Stimulated activated CD8-positive, alpha-beta memory T cell treated with anti-CD3 and anti-CD28 coated beads, Interleukin-15, amount 100 ng/mL, for 1 hour (primary cell): Measurements from ENCODE around the gene TM7SF3.
"Not testable (repeated sequence)": the region's sequence is repeated elsewhere in the genome, so short reads cannot be mapped to it uniquely, and the experiment has no call there.

ENCODE experiments used
- DNase-seq: peaks from one replicate; pipeline ENCODE4 v3.0.0-alpha.2; 2020; ENCODE audit warnings: low read depth

TM7SF3 gene

DNA sequence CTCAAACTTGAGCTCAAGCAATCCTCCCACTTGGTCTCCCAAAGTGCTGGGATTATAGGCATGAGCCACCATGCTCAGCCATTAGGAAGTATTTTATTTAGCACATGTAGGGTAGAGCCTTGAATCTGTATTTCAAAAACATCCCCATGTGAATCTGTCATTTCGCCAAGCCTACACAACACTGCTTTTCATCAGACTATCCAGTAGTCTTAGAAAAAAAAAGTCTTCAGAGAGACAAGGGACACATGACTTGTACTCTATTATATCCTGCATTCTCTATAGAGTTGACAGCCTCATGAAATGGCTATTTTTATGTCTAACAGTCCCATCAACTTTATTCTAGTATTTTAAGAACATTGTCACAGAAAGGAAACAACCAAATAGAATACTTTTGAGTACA, 35.4 kb downstream of the TM7SF3 start:
- no peak for DNase-seq

GRCh38 chr12:26976687-26977086, 37.5 kb downstream of the TM7SF3 start:
- DNase-seq: no peak

GRCh38 chr12:26971963-26972362, 42.2 kb downstream of the TM7SF3 start:
- DNase-seq: peak; percentile 15

- DNase-seq: no peak
These were observed 44.0 kb downstream of the TM7SF3 start for GRCh38 chr12:26970136-26970535.

DNA sequence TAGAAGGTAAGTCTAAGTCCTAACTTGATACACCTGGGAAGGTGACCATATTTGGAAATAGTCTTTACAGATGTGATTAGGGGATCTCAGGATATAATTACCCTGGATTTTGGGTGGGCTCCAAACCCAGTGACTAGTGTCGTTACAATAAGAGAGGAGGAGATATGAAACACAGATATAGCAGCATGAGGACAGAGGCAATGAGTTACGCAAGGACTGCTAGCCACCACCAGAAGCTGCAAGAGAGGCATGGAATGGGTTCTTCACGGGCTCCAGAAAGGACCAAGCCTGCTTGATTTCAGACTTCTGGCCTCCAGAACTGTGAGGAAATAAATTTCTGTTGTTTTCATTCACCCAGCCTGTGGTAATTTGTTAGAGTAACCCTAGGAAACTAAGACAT, 47.3 kb downstream of the TM7SF3 start:
- no peak for DNase-seq

DNA sequence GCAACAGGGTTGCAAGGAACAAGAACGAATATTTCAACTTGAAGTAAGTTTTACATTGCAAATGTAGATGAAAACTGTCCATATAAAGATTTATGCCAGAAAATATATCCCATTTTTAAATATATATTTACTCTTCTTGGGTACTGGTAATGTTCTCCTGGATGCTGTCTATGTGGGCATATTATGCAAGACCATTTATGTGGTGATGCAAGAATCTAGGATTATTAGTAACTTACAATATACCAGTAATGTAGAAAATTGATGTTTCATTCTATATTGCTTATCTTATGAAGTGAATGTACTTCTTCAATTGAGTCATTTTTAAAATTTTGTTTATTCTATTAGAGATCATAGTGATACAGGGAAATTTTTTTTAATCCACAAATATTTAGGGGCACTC, 50.8 kb downstream of the TM7SF3 start:
- DNase-seq: no peak

DNA sequence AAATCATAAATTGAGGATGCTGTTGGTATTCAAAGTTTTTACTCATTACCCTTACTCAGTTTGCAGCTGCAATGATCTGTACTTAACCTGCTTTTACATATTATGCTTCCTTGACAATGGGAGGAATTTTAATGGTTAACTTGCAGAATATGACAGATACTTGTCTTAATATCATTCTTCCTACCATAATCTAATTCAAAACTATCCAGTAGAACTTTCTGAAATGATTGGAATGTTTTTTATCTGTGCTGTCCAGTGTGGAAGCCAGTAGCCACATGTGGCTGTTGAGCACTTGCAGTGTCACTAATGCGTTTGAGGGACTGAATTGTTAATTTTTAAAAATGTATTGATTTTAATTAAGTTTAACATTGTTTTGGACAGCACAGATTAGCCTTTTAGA, 52.4 kb downstream of the TM7SF3 start:
- DNase-seq: no peak

- not testable (repeated sequence) for DNase-seq
These were observed 52.8 kb downstream of the TM7SF3 start for GRCh38 chr12:26961391-26961790.

DNA sequence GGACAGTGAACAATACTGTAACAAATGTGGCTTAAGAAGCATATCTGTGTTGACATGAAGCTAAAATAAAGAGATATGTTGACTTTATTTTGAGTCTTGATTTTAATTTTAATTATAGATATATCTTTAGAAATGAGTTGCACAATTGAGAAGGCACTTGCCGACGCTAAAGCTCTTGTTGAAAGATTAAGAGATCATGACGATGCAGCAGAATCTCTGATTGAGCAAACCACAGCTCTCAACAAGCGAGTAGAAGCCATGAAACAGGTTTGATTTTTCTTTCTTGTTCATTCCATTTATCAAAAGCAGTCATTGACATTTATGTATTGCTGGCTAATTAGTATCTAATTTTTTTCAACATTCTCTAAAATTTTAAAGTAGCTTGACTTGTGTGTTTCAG, 60.2 kb downstream of the TM7SF3 start:
- no peak for DNase-seq

- DNase-seq: no peak
These were observed 60.7 kb downstream of the TM7SF3 start for GRCh38 chr12:26953447-26953846.

DNA sequence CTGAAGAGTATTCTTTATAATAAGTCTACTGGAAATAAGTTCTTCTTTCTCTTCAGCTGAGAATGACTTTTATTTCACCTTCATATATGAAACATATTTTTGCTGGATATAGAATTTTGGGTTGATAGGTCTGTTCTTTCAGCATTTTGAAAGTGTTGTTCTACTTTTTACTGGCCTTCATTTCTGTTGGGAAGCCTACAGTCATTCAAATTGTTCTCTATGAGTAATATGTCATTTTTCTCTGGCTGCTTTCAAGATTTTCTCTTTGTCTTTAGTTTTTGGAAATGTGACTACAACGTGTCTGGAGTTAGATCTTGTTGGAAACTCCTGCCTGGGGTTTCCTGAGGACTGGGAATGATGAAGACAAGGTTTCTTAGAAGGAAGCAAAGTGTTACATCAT, 65.9 kb downstream of the TM7SF3 start:
- no peak for DNase-seq

- no peak for DNase-seq
These were observed 73.0 kb downstream of the TM7SF3 start for GRCh38 chr12:26941215-26941594.

- no peak for DNase-seq
These were observed 73.5 kb downstream of the TM7SF3 start for GRCh38 chr12:26940516-26941214.

GRCh38 chr12:26939953-26940352, 74.2 kb downstream of the TM7SF3 start:
- no peak for DNase-seq

GRCh38 chr12:26939192-26939832, 74.9 kb downstream of the TM7SF3 start:
- DNase-seq: no peak

DNA sequence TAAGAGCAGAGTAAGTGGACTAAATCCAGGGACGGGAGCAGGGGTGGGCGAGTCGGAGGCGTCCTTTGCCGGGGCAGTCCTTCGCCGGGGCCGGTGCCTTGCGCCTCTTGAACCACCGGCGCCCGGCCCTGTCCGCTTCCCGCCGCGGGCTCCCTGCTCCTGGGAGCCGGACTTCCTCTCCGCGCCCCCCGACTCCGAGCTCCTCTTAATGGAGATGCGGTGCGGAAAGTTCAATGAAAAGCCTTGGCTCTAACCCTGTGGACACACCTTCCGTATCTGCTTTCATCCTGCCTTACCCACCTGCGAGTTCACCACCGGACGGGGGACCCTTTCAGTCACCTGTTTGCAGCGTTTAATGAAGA, 75.5 kb downstream of the TM7SF3 start:
- DNase-seq: no peak

DNA sequence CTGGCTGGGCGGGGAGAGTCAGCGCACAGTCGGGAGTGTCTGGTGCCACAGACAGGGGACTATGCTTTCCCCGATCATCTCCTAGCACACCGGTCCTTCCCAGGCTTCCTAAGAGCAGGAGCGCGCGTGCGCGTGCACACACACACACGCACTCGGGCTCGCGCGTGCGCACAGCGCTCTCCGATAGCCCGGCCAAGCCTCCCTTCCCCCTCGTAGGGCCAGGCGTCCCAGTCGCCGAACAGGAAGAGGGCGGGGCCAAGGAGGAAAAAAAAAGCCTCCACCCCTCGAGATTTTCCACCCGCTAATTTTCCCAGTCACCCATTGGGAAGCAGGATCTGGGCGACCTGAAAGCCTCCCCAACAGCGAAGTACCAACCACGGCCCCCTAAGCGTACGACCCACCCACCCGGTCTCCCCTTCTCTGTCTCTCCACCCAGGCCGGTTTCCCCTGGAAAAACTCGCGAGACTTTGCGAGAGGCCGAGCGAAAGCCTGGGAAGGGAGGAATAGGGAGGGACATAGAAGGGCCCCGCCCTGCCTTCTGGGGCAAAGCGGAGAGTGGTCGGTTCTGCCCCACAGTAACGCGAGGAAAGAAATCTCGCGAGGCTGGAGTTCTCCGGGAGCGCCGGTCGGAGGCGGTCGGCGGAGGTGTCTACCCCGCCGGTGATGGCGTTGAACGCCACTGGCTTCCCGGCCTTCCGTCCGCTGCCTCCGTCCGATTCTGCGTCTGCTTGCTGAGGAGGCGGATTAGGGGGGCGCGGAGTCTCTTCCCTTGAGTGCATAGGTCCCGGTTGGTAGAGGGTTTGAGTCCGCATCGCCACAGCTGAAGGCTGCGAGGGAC, 76.1 kb downstream of the TM7SF3 start, which contains the start of the genes FGFR1OP2 and INTS13:
Gene FGFR1OP2, plus strand, starts transcription at position 608 of the 838 bp plus-strand sequence. CDS start 15,689 bp downstream, outside the sequence.
Gene INTS13, minus strand, starts transcription at position 119 of the 838 bp plus-strand sequence. CDS start 1,178 bp downstream, outside the sequence.
- DNase-seq: peak; percentile 93

GRCh38 chr12:26937443-26937862, 76.7 kb downstream of the TM7SF3 start:
- no peak for DNase-seq

- no peak for DNase-seq
These were observed 77.4 kb downstream of the TM7SF3 start for GRCh38 chr12:26936559-26937442.

DNA sequence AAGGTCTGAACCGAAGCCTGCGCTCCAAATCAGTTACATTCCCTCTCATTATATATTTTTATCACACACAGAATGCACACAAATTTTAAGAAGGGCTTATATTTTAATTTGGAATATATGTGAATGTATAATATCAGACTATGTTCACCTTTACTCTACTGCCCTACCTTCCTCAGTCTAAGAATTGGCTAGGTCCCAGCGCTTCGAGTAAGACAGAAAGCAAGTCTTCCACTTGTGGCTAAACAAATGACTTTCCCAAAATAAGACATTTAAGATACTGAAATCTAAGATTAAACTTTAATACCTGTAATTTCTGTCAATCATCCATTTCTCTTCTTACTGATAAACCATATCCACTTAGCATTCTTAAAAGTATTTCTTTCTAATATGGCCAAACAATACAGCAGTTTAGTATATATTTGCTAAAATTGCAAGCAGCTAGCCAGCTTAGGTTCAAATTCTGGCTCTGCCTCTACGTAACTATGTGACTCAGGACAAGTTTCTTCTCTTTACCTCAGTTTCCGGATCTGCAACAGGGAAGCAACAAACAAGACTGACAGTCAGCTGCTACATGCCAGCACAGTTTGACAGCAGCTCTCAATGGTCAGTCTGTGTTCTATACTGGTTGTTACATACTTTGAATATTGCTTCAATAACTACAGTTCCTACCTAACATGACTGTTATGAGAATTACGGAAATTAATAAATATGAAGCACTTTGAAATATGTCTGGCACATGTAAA, 78.4 kb downstream of the TM7SF3 start:
- no peak for DNase-seq

DNA sequence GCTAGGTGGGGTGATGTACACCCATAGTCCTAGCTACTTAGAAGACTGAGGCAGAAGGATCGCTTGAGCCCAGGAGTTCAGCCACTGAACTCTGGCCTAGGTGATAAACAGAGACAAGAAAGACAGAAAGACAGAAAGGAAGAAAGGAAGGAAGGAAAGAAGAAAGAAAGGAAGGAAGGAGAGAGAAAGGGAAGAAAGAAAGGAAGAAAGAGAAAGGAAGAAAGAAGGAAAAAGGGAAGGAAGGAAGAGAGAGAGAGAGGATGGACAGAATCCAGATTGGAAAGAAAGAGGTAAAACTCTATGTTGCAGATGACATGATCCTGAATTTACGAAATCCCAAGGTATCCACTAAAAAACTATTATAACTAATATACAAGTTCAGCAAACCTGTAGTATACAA, 84.6 kb downstream of the TM7SF3 start:
- no peak for DNase-seq
